HG02870 (cell line): Measurements from ENCODE around the gene GPS2.
A peak's percentile ranks its signal among the peaks of the same experiment; 100 is the strongest.

Experiments
- ATAC-seq: cut with Tn5 transposase; IDR thresholded peaks from one replicate; pipeline ENCODE4 v1.9.1; 2021; ENCODE audit warnings: mild to moderate bottlenecking, moderate library complexity; ENCODE audit not compliant: unreplicated experiment

Gene GPS2

GRCh38 chr17:7314719-7315569 is at the start of gene GPS2:
Gene GPS2 (minus strand): TSS chr17:7315360. CDS start chr17:7315052, 308 bp downstream.
- ATAC-seq: peak; percentile 71

GRCh38 chr17:7363311-7363710 is 48.2 kb upstream of the GPS2 start:
- ATAC-seq: no peak

- no peak for ATAC-seq
Measured at GRCh38 chr17:7361906-7362305, 46.7 kb upstream of the GPS2 start.

- ATAC-seq: no peak
Measured at GRCh38 chr17:7357381-7357780, 42.2 kb upstream of the GPS2 start.

- no peak for ATAC-seq
Measured at GRCh38 chr17:7356756-7357155, 41.6 kb upstream of the GPS2 start.

- ATAC-seq: no peak
Measured at GRCh38 chr17:7356072-7356549, 41.0 kb upstream of the GPS2 start.

DNA sequence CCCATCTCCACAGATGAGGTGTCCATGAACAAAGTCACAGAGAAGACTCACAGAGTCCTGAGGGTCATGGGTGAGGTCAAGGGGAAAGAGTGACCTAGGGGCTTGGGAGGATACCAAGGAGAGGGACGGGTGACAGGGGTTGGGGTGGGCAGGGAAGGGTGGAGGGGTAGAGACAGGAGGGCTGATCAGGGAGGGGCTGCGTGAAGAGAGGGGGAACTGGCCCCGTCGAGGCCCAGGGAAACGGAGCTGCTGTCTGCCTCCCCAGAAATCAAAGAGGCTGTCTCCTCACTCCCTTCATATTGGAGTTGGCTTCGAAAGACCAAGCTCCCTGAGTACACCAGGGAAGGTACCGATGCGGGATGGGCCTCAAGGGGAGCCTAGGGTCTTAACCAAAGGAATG is 40.4 kb upstream of the GPS2 start:
- no peak for ATAC-seq

DNA sequence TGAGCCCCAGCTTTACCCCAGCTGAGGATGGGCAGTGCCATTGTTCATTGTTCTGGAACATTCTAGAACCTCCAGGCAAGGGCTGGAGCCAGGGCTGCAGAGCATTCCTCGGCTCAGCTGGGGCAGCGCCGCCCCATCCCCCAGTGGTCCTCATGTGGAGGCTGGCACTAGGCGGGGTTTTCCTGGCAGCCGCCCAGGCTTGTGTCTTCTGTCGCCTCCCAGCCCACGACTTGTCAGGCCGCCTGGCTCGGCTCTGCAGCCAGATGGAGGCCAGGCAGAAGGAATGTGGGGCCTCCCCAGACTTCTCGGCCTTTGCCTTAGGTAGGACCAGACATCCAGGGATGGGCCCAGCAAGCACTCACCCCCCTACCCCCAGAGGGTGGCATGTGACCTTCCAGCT is 39.9 kb upstream of the GPS2 start, which contains the start of gene TMEM95:
Gene TMEM95 (plus strand): TSS at position 104 of the 400 bp plus-strand sequence. CDS start 49 bp downstream, at position 153.
- no peak for ATAC-seq

DNA sequence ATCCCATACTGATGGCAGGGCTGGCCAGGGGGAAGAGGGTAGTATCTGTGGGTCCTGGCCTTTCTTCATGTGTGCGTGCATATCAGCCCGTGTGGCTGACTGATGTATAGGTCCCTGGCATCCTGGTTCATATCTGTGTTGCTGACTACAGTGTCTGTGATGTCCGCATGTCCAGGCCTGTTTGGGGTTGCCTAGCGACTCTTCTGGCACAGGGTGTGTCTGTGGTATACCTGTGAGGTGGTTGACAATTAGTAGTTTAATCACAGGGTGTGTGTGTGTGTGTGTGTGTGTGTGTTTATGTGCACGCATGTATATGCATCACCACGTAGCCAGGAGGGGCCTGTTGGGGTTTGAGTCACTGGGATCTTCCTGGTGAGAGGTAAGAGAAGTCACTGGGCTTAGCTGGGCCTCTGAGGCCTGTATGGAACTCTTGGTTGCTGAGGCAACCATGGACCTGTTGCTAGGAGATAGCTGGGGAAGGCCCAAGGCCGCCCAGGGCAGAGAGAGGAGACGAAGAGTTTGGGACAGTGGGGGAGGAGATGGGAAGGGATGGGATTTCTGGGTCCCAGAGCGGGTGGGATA is 39.2 kb upstream of the GPS2 start:
- no peak for ATAC-seq

DNA sequence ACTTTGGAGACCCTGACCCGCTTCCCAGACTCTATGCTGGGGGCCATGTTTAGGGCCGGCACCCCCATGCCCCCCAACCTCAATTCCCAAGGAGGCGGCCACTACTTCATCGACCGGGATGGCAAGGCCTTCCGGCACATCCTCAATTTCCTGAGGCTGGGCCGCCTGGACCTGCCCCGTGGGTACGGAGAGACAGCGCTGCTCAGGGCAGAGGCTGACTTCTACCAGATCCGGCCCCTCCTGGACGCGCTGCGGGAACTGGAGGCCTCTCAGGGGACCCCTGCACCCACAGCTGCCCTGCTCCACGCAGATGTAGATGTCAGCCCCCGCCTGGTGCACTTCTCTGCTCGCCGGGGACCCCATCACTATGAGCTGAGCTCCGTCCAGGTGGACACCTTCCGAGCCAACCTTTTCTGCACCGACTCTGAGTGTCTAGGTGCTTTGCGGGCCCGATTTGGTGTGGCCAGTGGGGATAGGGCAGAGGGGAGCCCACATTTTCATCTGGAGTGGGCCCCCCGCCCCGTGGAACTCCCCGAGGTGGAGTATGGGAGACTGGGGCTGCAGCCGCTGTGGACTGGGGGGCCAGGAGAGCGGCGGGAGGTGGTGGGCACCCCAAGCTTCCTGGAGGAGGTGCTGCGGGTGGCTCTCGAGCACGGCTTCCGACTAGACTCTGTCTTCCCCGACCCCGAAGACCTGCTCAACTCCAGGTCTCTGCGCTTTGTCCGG is 37.9 kb upstream of the GPS2 start:
- ATAC-seq: no peak

DNA sequence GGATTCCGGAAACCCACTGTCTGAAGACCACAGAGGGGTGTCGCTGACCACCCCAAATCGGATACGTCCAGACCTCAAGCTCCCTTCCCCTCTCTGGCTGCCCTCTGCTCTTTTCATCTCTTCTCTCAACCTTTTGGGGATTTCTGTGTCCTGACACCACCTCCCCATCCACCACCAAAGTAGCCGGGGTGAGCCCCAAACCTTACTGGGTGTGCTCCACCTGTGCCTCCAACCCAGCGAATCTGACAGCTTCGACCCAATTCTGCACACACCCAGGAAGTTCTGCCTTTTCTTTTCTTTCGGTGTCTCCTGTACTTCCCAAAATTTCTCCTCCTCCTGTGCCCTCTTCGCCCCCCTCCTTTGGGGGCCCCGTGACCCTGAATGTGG is 37.3 kb upstream of the GPS2 start:
- ATAC-seq: no peak

- ATAC-seq: peak; percentile 51
Measured at GRCh38 chr17:7351665-7352502, 36.7 kb upstream of the GPS2 start, which contains the start of gene KCTD11. Gene KCTD11 (plus strand): TSS chr17:7352162.

GRCh38 chr17:7348478-7349242 is 33.5 kb upstream of the GPS2 start:
- ATAC-seq: no peak

GRCh38 chr17:7347630-7348477 is 32.7 kb upstream of the GPS2 start:
- ATAC-seq: no peak

GRCh38 chr17:7346761-7347614 is 31.8 kb upstream of the GPS2 start:
- ATAC-seq: no peak

DNA sequence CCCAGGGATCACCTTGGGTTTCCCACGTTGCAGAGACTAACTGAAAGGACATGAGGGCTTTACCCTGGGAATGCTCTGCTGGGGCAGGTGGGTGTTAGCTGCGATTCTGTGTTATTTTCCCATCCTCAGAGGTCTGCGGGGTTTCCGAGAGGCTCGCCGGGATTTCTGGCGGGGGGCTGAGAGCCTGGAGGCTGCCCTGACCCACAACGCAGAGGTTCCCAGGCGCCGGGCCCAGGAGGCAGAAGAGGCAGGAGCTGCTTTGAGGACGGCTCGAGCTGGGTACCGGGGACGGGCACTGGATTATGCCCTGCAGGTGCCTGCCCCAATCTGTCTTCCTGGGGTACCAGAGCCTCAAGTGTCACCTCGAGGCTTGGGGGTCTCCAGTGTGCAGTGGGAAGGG is 28.1 kb upstream of the GPS2 start:
- no peak for ATAC-seq

- ATAC-seq: no peak
Measured at GRCh38 chr17:7341842-7342241, 26.7 kb upstream of the GPS2 start.

DNA sequence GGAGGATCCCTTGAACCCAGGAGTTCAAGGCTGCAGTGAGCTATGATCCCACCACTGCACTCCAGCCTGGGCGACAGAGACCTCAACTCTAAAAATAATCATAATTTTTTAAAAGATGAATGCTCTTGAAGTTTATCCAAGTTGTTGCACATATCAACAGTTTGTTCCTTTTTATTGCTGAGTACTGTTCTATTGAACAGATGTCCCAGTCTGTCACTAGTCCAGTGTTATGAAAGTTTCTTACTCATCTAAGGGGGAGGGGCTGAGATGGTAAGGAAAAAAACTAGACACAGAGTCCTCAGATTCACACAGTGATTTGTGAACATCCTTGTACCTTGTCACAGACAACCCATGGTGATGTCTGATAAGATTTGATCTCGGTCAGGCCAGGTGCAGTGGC is 25.0 kb upstream of the GPS2 start:
- no peak for ATAC-seq
